ENCODE results near the gene ZMIZ2.
"Not testable (repeated sequence)": the region's sequence is repeated elsewhere in the genome, so short reads cannot be mapped to it uniquely, and the experiment has no call there.

Gene ZMIZ2

DNA sequence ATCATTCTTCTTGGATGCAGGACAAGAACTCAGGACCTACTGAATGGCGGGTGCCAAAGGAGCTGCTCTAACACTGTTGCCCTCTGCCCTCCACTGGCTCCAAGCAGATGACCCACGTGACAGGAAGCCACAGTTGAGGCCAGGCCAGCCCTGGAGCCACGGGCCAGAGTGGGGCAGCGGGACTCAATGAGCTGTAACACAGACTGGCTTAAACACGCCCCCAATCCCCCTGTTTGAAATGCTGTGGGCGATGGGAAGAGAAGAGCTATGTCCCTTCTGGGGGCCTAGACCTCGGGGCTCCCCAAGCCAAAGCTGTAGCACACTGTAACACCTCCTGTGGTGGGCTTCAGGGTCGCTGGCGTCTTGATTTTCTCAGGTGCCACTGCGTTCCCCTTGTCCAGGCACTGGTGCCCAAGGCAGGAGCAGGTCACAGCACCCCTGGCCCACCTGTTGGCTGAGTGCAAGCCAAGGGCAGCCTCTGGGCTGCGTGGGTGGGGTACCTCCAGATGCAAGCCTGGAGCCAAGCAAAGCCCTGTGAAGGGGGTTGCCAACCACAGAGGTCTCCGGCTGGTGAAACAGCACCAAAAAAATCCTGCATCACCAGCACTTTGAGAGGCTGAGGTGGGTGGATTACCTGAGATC lies 18.6 kb upstream of the ZMIZ2 start:
- no peak for DNase-seq

DNA sequence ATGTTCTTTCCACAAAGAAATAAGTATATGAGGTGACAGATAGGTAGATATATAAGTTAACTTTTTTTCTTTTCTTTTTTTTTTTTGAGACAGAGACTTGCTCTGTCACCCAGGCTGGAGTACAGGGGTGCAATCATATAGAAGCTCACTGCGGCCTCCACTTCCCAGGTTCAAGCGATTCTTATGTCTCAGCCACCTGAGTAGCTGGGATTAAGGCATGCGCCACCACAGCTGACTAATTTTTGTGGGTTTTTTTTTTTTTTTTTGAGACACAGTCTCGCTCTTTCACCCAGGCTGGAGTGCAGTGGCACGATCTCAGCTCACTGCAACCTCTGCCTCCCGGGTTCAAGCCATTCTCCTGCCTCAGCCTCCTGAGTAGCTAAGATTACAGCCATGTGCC lies 15.7 kb upstream of the ZMIZ2 start:
- not testable (repeated sequence) for DNase-seq

DNA sequence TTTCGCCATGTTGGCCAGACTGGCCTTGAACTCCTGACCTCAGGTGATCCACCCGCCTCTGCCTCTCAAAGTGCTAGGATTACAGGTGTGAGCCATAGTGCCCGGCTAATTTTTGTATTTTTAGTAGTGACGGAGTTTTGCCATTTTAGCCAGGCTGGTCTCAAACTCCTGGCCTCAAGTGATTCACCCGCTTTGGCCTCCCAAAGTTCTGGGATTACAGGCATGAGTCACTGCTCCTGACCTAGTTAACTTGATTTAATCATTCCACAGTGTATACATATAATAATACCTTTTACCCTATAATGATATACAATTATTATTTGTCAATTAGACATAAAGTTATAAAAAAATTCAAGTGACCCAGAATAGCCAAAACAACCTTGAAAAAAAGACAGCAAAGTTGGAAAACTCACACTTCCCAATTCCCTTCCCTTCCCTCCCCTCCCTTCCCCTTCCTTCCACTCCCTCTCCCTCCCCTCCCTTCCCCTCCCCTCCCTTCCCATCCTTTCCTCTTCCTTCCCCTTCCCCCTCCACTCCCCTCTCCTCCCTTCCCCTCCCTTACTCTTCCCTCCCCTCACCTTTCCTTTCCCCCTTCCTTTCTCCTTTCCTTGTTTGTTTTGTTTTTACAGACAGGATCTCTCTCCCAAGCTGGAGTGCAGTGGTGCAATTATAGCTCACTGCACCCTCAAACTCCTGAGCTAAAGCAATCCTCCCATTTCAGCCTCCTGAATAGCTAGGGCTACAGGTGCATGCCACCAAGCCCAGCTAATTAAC lies 14.8 kb upstream of the ZMIZ2 start:
- no peak for DNase-seq

DNA sequence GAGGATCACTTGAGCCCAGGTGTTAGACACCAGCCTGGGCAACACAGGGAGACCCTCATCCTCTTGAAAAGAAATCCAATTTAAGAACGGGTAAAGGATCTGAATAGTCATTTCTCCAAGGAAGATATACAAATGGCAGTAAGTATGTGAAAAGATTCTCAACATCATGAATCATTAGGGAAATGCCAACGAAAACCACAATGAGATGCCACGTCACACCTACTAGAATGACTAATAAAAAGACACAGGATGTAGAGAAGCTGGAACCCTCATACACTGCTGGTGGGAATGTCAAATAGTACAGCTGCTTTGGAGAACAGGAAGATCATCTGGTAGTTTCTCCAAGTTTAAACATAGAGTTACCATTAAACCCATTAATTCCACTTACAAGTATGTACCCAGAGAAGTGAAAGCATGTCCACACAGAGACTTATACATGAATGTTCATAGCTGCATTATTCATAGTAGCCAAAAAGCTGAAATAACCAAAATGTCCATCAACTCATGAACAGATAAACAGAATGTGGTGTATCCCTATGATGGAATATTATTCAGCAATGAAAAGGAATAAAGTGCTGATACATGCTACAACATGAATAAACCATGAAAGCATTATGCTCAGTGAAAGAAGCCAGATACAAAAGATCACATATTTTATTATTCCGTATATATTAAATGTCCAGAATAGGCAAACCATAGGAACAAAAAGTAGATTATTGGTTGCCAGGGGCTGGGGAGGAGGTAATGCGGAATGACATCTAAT lies 13.1 kb upstream of the ZMIZ2 start:
- DNase-seq: no peak

DNA sequence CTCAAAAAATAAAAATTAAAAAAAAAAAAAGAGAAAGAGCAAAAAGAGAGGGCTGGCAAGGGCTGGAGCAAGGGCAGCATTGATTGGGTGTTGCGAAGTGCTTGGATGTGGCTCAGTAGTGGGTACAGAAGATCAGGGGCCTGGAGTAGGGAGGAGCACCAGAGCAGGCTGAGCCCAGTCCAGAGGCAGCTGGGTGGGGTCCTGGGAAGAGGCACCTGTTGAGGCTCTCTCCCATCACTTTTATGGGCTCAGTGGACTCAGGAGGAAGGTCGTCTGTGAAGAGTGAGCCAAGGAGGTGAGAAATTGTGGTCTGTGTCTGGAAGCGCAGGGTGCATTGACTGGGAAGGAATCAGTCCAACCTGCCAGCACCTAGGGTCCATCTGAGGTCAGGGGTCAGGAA lies 11.8 kb upstream of the ZMIZ2 start:
- DNase-seq: no peak

DNA sequence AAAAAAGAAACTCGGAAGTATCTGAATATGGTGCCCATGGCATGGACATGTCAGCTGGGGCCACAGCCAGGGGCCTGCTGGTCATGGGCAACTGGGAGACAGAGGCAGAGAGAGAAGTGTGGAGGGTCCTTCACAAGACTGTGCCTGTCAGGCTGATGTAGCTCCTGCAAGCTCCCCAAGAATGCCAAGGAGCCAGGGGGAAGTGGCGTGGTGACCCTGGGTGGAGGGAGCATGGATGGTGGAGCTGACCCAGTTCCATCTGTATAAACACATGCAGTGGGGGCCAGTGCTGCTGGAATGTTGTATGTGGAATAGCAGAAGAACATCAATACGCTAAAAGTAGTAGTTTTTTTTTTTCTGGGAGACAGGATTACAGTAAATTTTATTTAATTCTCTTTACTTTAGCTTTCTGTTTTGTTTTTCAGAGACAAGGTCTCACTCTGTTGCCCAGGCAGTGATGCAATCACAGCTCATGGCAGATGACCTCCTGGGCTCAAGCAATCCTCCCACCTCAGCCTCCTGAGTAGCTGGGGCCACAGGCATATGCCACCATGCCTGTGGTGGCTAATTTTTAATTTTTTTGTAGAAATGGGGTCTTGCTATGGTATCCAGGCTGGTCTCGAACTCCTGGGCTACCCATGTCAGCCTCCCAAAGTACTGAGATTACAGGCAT lies 10.5 kb upstream of the ZMIZ2 start:
- DNase-seq: no peak

DNA sequence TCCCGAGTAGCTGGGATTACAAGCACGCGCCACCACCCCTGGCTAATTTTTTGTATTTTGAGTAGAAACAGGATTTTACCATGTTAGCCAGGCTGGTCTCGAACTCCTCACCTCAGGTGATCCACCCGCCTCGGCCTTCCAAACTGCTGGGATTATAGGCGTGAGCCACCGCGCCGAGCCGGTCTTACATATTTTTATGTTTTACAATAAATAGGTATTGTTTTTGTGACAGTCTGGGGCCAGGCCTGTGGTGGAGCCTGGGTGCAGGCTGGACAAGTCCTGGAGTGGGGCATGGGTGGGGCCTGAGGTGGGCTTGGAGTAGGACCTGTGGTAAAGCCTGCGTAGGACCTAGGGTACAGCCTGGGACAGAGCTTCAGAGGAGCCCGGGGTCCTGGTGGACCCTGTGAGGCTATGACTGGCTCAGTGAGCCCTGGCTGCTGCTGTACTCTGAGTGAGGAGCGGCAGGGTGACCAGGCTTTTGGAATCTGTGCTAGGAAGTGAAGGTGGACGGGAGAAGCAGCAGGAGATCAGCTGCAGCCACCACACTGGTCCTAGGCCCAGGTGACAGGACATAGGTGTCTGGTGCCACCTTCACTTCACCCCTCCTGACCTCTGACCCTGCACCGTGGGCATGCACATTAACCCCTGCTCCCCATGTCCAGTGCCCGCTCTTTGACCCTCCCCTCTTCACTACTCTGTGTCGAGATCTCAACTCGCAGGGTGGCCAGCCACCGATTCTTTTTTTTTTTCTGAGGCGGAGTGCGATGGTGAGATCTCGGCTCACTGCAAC lies 9.6 kb upstream of the ZMIZ2 start:
- DNase-seq: no peak

DNA sequence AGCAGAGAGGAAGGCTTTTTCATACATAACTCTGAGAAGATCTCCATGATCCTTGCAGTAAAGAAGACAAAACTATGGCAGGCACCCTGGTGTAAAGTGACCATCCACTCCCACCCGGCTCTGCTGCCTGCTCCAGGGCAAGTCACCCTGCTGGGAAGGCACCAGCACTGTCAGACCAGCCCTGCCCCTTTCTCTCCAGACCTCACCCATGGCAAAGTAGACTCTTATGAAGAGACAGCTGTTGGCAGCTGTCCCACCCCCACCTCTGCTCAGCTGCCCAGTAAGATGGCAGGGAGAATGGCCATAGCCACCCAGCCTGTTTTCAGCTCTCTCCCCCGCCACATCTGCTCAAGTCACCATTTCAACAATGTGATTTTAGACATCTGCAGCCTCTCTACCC lies 8.6 kb upstream of the ZMIZ2 start:
- DNase-seq: no peak

DNA sequence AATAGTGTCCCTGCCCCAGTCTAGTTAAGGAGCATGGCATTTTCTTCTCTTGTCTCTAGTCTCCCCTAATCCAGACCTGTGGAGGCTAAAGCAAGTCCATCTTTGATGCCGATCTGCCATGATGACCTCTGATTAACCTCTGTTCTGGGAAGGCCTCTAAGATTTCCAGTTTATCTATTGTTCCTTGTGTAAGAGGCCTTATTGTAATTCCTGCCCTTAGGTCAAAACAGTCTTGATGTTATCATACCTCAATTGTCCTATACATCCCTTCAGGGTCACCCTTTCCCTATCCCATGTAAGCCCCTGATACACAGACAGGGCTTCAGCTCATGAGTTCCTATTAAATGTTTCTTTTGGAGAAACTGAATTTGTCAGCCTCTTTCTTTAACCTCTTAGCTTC lies 4.9 kb upstream of the ZMIZ2 start:
- no peak for DNase-seq

DNA sequence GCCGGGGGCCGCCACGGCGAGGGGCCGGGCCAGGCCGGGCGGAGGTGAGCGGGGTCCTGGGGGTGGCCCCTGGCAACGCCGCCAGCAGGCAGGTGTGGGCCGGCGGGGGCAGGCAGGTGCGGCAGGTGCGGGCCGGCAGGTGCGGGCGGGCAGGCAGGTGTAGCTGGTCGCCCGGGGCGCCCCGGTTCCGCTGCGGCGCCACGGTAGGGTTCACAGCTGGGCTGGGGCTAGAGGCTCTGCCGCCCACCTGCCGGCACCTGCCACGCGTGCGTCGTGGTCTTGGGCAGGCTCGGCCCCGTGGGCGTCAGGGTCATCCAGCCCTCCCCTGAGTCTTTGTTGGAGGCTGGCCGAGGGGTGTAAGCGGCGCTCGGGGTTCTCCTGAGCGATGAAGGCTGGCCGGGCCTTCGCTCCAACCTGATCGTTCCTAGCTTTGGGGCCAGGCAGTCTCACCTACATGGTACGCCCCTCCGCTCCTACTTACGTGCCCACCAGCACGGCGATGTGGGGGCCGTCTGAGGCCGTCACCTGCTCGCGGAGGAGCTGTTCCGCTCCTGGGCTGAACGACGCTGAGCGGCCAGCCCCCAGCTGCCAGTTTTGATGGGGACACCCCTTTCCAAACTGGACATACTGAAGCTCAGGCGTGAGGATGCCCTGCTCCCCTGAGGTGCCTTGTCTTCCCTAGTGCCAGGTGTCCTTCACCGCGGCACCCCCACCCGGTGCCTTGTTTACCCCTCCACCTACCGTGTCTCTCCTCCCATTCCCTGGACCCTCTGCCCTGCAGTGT lies 493 bp downstream of the ZMIZ2 start:
- peak; percentile 37 for DNase-seq

DNA sequence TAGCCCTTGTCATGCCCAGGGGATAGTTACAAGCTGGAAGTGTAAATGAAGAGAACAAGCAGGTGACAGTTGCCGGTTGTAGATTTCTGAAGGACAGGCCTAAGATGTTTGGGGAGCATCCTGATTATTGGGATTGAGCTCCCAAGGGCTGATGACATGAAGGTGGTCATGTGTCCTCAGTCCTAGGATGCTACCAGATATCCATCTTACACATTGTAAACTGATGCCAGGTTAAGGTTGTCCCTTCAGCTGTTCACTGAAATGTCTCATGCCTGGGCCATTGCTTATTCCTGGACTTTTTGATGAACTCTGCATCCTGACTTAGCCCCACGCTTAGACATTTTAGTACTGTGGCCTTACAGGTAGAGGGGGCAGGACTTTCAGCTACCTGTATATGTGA lies 1.3 kb downstream of the ZMIZ2 start:
- no peak for DNase-seq

DNA sequence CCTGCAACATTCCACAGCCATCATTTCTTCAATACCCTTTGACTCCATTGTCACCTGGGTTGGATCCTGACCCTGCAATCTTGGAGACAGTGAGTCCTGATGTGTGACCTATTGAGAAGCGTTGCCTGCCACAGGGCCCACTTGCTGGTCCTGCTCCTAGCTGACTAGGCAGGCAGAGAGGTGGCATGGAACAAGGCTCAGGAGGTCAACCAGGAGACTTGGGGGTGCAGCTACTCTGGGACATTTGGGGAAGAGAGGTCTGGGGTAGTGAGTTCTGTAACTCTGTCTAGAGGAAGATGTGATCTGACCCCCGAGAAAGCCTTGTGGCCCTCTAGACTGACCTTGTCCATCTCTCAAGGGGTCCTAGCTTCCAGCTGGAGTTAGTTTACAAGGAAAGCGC lies 1.8 kb downstream of the ZMIZ2 start:
- no peak for DNase-seq

DNA sequence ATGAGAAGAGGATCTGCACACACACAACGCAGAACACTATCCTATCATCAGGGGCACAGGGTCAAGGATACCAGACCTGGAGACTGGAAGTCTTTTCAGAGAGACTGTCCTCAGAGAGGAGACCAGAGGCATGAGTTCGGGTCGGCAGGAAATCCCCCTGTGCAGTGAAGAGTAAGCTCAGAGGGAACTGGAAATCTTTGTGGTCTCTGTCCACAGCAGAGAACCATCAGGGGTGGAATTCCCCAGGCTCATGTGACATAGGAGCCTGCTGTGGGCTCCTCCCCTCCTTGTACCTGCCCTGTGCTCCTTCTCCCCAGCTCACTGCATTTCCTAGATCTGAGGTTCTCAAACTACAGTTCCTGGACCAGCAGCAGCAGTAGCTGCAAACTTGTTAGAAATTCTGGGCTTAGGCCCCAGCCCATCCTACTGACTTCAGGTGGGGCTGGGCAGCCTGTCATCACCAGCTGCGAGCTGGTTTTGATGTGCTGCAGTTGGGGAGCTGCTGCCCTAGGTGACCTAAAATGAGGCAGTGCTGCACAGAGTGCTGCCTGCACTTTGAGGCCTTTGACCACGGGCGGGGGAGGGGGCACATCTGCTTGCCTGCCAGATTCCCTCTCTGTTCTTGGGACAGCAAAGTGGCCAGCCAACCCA lies 2.4 kb downstream of the ZMIZ2 start:
- no peak for DNase-seq

DNA sequence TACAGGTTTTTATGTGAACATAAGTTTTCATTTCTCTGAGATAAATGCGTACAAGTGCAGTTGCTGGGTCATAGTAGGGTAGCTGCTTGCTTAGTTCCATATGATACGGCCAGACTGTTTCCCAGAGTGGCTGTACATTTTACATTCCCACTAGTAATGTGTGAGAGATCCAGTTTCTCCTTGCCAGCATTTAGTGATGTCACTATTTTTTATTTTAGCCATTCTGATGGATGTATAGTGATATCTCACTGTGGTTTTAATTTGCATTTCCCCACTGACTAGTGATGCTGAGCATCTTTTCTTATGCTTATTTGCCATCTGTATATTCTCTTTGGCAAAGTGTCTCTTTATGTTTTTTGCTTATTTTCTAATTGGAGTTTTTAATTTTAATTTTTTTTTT lies 4.2 kb downstream of the ZMIZ2 start:
- DNase-seq: no peak

DNA sequence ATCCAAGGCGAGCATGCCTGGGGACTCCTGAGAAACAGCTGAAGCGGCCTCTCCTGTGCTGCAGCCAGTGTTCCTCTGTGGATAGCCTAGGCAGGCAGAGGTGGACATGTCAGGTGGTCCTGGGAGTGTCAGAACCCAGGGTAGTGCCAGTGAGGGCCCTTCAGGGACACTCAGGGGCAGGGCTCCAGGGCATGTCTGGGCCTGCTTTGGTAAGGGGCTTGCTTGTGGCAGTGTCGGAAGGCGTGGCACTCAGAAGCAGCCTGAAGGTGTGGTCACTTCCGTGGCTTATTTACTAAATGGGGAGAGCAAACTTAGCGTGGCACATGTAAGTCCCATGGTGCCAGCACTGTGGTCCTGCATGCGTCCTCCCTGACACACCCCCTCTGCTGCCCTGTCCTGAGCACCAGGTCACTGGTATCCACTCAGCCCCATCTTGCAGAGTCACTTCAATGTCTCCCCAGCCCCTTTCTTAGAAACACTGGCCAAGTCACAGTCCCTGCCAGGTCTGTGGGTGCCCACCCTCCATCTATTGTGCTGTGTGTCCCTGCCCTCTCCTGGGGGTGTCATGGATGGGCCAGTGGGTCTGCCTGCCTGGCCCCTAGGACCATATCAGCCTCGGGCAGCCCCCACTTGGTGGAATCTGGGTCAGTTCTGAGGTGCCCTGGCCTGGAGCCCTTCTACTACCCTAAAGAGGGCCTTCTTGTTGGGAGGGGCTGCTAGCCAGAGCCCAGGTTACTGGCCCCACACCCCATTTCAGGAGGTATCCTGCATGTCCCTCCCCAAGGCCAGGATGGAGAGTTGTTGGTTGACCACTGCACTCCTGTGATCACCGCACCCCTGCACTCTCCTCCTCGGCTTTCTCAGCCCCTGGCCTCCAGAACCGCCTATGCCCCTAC lies 6.4 kb downstream of the ZMIZ2 start:
- DNase-seq: no peak

DNA sequence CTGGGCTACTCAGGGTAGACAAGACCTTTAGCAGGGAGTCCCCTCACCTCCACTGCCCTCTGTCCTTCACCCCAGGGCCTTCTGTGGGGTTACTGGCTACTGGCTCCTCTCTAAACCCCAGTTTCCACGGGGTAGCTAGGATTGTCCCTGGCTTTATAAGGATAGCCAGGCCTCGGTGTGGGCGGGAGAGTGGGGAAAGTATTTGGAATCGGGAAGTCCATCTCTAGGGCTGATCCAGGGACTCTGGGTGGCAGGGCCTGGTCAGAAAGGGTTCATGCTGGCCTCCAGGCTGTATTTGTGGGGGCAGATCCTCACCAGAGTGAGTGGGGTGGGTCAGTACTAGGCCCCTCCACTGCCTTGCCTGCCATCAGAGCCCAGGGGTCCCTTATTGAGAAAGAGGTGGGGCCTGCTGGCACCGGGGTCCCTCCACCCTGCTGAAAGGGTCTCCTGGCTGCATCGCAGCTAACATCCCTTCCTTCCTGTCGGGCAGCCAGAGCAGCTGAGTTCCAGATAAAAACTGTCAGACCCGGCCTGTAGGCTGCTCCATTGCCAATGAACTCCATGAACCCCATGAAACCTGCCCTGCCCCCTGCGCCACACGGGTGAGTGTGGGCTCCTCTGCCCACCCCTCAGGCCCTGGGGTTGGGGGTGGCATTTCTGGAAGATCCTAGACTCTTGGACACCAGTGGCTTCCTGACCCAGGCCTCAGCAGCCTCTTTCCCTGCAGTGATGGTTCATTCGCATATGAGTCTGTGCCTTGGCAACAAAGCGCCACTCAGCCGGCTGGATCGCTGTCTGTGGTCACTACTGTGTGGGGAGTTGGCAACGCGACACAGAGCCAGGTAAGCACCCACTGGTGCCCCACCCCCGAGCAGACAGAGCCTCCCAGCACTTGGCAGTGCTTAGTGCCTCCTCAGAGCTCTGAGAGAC lies 7.3 kb downstream of the ZMIZ2 start:
- no peak for DNase-seq

DNA sequence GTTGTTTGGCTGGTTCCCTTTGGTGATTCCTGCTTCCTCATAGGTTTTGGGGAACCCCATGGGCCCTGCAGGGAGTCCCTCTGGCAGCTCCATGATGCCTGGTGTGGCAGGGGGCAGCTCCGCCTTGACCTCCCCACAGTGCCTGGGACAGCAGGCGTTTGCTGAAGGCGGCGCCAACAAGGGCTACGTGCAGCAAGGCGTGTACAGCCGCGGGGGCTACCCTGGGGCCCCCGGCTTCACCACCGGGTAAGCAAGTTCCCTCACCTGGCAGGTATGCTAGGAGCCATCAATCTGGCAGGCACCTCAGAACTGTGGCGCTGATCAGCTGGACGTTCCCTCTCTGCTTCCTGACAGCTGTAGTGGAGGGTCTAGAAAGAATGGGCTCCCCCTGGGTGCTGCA lies 8.3 kb downstream of the ZMIZ2 start:
- no peak for DNase-seq

DNA sequence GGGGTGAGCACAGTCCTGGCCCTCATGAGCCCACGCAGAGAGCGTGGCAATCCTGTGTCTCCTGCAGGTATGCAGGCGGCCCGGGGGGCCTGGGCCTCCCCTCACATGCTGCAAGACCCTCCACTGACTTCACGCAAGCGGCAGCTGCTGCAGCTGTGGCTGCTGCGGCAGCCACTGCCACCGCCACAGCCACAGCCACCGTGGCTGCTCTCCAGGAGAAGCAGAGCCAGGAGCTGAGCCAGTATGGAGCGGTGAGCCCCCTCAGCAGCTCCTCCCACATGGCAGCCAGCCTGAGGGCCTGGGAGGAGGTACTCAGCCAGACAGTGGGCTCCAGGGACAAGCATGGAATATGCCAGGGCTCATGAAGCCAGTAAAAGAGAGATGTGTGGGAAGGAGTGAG lies 8.7 kb downstream of the ZMIZ2 start:
- DNase-seq: peak; percentile 85

DNA sequence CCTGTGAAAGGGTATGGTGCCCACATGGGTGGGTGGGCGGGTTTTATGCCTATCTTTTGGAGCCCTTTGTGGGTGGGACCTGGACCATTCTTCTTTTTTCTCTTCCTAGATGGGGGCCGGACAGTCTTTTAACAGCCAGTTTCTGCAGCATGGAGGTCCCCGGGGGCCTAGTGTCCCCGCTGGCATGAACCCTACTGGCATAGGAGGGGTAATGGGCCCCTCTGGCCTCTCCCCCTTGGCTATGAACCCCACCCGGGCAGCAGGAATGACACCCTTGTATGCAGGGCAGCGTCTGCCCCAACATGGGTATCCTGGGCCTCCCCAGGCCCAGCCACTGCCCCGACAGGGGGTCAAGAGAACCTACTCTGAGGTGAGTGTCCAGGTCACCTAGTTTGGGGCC lies 9.1 kb downstream of the ZMIZ2 start:
- DNase-seq: no peak
